ENCODE results near the gene SMIM13.

The SMIM13 gene

DNA sequence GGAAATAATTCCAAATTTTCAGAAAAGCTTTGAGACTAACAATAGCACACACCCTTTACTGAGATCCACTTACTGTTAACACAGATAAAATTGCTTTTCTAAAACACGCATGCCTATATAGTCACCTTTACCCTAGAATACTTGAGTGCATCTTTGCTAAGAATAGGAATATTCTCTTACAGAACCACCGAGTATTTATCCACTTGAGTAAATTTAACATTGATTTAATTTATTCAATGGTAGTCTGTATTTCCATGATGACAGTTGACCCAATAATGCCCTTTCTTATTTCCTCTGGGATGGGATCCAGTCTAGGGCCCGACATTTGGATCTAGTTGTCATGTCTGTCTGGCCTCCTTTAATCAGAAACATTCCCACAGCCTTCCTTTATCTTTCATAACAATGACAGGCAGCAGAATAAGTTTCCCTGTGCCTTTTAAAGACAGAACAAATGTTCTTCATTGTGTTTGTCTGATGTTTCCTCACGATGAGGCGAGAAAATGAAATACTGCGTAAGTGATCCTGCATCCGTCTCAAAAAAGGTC, 74.5 kb downstream of the SMIM13 start:
- CTCF ChIA-PET: interaction anchor here (1.1 to 9.8 kb wide), 4 partner anchors 16 to 330 kb away, joined by 3 to 115 read pairs (median 4); no protein-coding TSS in a partner anchor
- TF ChIP-seq, protein P1, sequence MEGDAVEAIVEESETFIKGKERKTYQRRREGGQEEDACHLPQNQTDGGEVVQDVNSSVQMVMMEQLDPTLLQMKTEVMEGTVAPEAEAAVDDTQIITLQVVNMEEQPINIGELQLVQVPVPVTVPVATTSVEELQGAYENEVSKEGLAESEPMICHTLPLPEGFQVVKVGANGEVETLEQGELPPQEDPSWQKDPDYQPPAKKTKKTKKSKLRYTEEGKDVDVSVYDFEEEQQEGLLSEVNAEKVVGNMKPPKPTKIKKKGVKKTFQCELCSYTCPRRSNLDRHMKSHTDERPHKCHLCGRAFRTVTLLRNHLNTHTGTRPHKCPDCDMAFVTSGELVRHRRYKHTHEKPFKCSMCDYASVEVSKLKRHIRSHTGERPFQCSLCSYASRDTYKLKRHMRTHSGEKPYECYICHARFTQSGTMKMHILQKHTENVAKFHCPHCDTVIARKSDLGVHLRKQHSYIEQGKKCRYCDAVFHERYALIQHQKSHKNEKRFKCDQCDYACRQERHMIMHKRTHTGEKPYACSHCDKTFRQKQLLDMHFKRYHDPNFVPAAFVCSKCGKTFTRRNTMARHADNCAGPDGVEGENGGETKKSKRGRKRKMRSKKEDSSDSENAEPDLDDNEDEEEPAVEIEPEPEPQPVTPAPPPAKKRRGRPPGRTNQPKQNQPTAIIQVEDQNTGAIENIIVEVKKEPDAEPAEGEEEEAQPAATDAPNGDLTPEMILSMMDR (IDR thresholded peaks at IDR 0.05; ENCODE audit: insufficient read depth, low read length, missing control alignments): no peak
- POLR2A ChIA-PET: no interaction called here
- DNase-seq (ENCODE audit: low read depth, low spot score): no peak
- no peak overlapping the region for H3K4me3 ChIP-seq (ENCODE audit: low read depth, low read length)

DNA sequence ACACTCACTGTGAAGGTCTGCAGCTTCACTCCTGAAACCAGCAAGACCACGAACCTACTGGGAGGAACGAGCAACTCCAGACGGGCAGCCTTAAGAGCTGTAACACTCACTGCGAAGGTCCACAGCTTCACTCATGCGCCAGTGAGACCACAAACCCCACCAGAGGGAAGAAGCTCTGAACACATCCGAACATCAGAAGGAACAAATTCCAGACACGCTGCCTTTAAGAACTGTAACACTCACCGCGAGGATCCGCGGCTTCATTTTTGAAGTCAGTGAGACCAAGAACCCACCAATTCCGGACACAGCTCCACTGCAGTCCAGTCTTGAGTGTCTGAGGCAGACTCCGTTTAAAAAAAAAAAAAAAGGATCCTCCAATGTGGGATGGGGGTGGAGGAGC, 78.3 kb downstream of the SMIM13 start:
- H3K4me3 ChIP-seq (ENCODE audit: low read depth, low read length): no peak overlapping the region
- TF ChIP-seq, protein P1 (IDR thresholded peaks at IDR 0.05; ENCODE audit: insufficient read depth, low read length, missing control alignments): no peak
- ChIA-PET POLR2A (no interaction called here), CTCF (interaction anchor here (0.6 to 9.8 kb wide), 24 partner anchors 9 to 402 kb away, joined by 3 to 115 read pairs (median 4); no protein-coding TSS in a partner anchor)
- no peak for DNase-seq (ENCODE audit: low read depth, low spot score)

DNA sequence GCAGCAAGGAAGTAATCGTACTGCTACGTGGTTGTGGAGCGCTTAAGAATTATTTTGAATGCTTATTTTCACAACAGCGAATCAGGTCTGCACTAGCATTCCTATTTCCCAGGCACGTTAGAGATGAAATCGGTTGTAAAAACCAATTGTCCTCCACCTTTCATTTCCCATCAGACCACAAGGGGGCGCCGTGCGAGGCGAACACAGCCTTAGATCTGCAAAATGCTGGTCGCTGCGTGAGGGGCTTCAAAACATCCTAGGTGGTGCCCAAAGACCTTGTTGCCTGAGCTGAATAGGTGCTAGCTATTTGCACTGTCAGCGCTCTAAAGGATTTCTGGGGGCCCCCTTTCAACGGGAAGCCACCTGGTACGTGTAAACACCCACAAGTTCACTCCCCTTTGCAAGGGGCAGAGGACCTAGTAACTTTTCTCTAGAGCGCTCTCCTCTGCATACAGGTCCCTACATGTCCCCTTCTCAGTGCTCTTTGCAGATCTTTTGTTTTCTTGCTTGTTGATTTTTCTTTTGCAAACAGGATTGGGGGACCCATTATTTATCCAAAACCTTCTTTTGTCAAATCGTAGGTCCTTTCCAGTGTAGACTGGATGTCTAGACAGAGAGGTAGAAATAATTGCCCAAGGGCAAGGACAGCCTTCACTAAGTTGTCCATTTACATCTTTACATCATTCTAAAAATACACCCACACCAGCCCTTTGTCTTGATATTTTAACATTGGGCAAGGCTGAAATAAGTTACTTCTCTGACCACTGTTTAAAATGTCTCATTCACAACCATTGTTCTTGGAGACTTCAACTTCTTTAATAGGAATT, 79.1 kb downstream of the SMIM13 start:
- ChIA-PET CTCF (interaction anchor here (0.6 to 9.8 kb wide), 21 partner anchors 8 to 401 kb away, joined by 3 to 115 read pairs (median 6); no protein-coding TSS in a partner anchor), POLR2A (no interaction called here)
- DNase-seq (ENCODE audit: low read depth, low spot score): no peak
- TF ChIP-seq, protein P1 (IDR thresholded peaks at IDR 0.05; ENCODE audit: insufficient read depth, low read length, missing control alignments): peak; percentile 77
- H3K4me3 ChIP-seq (ENCODE audit: low read depth, low read length): no peak overlapping the region

DNA sequence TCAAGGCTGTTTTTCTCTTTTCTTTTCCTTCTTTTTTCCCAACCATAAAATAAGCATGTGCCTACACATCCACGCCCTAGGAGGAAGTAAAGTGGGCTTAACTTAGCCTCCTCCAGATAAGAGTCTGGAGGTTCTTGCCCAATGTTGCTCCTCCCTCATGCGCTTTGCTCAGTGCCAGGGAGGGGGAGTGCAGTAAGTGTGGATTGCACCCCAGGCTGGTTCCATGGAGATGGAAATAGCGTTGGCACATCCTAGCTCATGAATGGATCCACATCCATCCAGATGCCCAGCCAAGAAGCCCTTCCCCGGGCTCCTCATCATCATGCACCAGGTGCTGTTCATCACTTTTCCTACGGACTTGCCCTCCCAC, 80.6 kb downstream of the SMIM13 start:
- CTCF ChIA-PET: interaction anchor here (0.7 to 9.8 kb wide), 10 partner anchors 9 to 324 kb away, joined by 3 to 115 read pairs (median 4); no protein-coding TSS in a partner anchor
- no peak for DNase-seq (ENCODE audit: low read depth, low spot score)
- TF ChIP-seq, protein P1 (IDR thresholded peaks at IDR 0.05; ENCODE audit: insufficient read depth, low read length, missing control alignments): no peak
- POLR2A ChIA-PET: no interaction called here
- H3K4me3 ChIP-seq (ENCODE audit: low read depth, low read length): no peak overlapping the region

DNA sequence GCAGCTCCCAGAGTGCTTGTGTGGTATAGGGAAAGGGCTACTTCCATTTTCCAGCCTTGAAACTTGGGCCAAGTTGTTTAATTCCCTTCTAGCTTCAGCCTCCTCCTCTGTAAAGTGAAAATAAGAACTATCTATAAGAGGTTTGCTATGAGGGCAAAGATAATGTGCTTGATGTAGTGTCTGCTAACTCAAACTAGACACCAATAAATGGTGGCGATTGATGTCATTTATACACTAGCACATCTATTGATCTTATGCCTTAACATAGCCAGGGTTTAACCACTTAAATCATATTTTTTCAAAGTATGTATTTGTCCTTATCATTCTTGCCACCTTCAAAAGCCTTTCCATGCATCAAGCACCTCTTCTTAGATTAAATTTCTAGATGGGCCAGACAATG, 83.6 kb downstream of the SMIM13 start:
- POLR2A ChIA-PET: no interaction called here
- no peak overlapping the region for H3K4me3 ChIP-seq (ENCODE audit: low read depth, low read length)
- CTCF ChIA-PET: interaction anchor here (1.7 to 2.1 kb wide), 2 partner anchors 10 to 318 kb away, joined by 6 to 19 read pairs; no protein-coding TSS in a partner anchor
- TF ChIP-seq, protein P1 (IDR thresholded peaks at IDR 0.05; ENCODE audit: insufficient read depth, low read length, missing control alignments): no peak
- DNase-seq (ENCODE audit: low read depth, low spot score): no peak

DNA sequence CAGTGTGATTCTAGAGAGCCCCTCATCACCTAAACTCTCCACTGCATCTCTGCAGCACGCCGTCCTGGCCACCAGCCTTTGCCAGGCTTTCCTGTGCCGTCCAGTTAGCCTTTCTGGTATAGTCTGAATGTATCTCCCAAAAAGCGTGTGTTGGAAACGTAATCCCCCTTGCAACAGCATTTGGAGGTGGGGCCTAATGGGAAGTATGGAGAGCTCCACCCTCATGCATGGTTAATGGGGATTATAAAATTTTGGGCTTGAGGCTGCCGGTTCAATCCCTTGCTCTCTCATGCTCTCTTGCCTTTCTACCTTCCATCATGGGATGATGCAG, 85.4 kb downstream of the SMIM13 start:
- POLR2A ChIA-PET: no interaction called here
- CTCF ChIA-PET: interaction anchor here (1.4 to 3.7 kb wide), 3 partner anchors 14 to 317 kb away, joined by 3 to 27 read pairs (median 5); no protein-coding TSS in a partner anchor

More for the DNA sequence above, 85.4 kb downstream of the SMIM13 start:
- TF ChIP-seq, protein P1 (IDR thresholded peaks at IDR 0.05; ENCODE audit: insufficient read depth, low read length, missing control alignments): no peak
- H3K4me3 ChIP-seq (ENCODE audit: low read depth, low read length): no peak overlapping the region
- no peak for DNase-seq (ENCODE audit: low read depth, low spot score)

Measured in AG04449 (cell line).